Activated T-helper 1 cell treated with anti-CD3 and anti-CD28 coated beads, Interleukin-2, amount 50 U/mL, for 16 hours (primary cell): ENCODE measurements around the gene CHML.

ENCODE experiments used
- DNase-seq, 2 donors: peaks; one replicate each; pipeline ENCODE4 v3.0.0-alpha.2; 2020; ENCODE audit warnings: low read depth in 1 of 2, low spot score in 1 of 2

Gene CHML

GRCh38 chr1:241624935-241625334 is 15.2 kb downstream of the CHML start:
- DNase-seq = no peak

- DNase-seq = no peak
These were observed 17.5 kb downstream of the CHML start for GRCh38 chr1:241622669-241623068.

- DNase-seq = no peak
These were observed 22.7 kb downstream of the CHML start for GRCh38 chr1:241617426-241617825.

GRCh38 chr1:241615043-241615974 is 24.9 kb downstream of the CHML start:
- DNase-seq = no peak

- no peak for DNase-seq
These were observed 25.6 kb downstream of the CHML start for GRCh38 chr1:241614572-241614971.

- DNase-seq = no peak
These were observed 26.0 kb downstream of the CHML start for GRCh38 chr1:241614144-241614543.

GRCh38 chr1:241612533-241613477 is 27.4 kb downstream of the CHML start:
- DNase-seq = no peak

- DNase-seq = no peak
These were observed 28.4 kb downstream of the CHML start for GRCh38 chr1:241611736-241612135.

- DNase-seq = no peak
These were observed 29.1 kb downstream of the CHML start for GRCh38 chr1:241611063-241611462.

GRCh38 chr1:241610056-241610815 is 29.9 kb downstream of the CHML start:
- DNase-seq = no peak

- no peak for DNase-seq
These were observed 31.7 kb downstream of the CHML start for GRCh38 chr1:241608379-241609033.

GRCh38 chr1:241607497-241607896 is 32.7 kb downstream of the CHML start:
- no peak for DNase-seq

GRCh38 chr1:241606544-241606943 is 33.6 kb downstream of the CHML start:
- no peak for DNase-seq

- no peak for DNase-seq
These were observed 34.9 kb downstream of the CHML start for GRCh38 chr1:241605146-241605805.

GRCh38 chr1:241603731-241604245 is 36.4 kb downstream of the CHML start:
- no peak for DNase-seq

- no peak for DNase-seq
These were observed 39.7 kb downstream of the CHML start for GRCh38 chr1:241600496-241600901.

GRCh38 chr1:241598249-241598648 is 41.9 kb downstream of the CHML start:
- no peak for DNase-seq

- no peak for DNase-seq
These were observed 43.5 kb downstream of the CHML start for GRCh38 chr1:241596633-241597032.

- no peak for DNase-seq
These were observed 47.0 kb downstream of the CHML start for GRCh38 chr1:241593186-241593585.
